Measurements from ENCODE around the gene HTT.
A peak's percentile ranks its signal among the peaks of the same experiment; 100 is the strongest.

The HTT gene

GRCh38 chr4:3177905-3178304 is 103.4 kb downstream of the HTT start:
- peak; percentile 45 for DNase-seq

GRCh38 chr4:3178351-3178750 is 103.9 kb downstream of the HTT start:
- DNase-seq = no peak

- DNase-seq = no peak
Observed at GRCh38 chr4:3179126-3179706, 104.7 kb downstream of the HTT start.

- no peak for DNase-seq
Observed at GRCh38 chr4:3183008-3183407, 108.5 kb downstream of the HTT start.

- no peak for DNase-seq
Observed at GRCh38 chr4:3184725-3185124, 110.2 kb downstream of the HTT start.

- no peak for DNase-seq
Observed at GRCh38 chr4:3186609-3187008, 112.1 kb downstream of the HTT start.

GRCh38 chr4:3188118-3188517 is 113.6 kb downstream of the HTT start:
- no peak for DNase-seq

GRCh38 chr4:3189459-3189858 is 115.0 kb downstream of the HTT start:
- no peak for DNase-seq

GRCh38 chr4:3190549-3190948 is 116.1 kb downstream of the HTT start:
- DNase-seq = no peak

GRCh38 chr4:3192188-3192587 is 117.7 kb downstream of the HTT start:
- no peak for DNase-seq

GRCh38 chr4:3192827-3193226 is 118.3 kb downstream of the HTT start:
- no peak for DNase-seq

GRCh38 chr4:3193531-3194203 is 119.2 kb downstream of the HTT start:
- DNase-seq = peak; percentile 13

- no peak for DNase-seq
Observed at GRCh38 chr4:3196670-3197359, 122.3 kb downstream of the HTT start.

- no peak for DNase-seq
Observed at GRCh38 chr4:3197366-3198105, 123.1 kb downstream of the HTT start.

GRCh38 chr4:3198906-3199305 is 124.4 kb downstream of the HTT start:
- no peak for DNase-seq

GRCh38 chr4:3199653-3200422 is 125.4 kb downstream of the HTT start:
- no peak for DNase-seq

GRCh38 chr4:3200423-3201090 is 126.1 kb downstream of the HTT start:
- DNase-seq = no peak

- no peak for DNase-seq
Observed at GRCh38 chr4:3201718-3202702, 127.5 kb downstream of the HTT start.

- DNase-seq = no peak
Observed at GRCh38 chr4:3202836-3203820, 128.6 kb downstream of the HTT start.

GRCh38 chr4:3203971-3204431 is 129.5 kb downstream of the HTT start:
- DNase-seq = no peak
